Measurements from ENCODE around the gene TECPR2. TPM values are rescaled to one million over a fixed set of nuclear protein-coding genes. Genes with fewer than 3 reads are reported as not detected.
"Not testable (repeated sequence)": the region's sequence is repeated elsewhere in the genome, so short reads cannot be mapped to it uniquely, and the experiment has no call there.

TECPR2 gene
- total RNA-seq, 1 experiment from 2014 or later, result 9.3 TPM

GRCh38 chr14:102538602-102539543 lies 176.1 kb downstream of the TECPR2 start:
- H3K9me3 ChIP-seq, result no peaks in the 10 kb centered on the region
- ChIA-PET POLR2A (no interaction called here), CTCF (no interaction called here)
- no TSS peak for BruUV-seq (replicated peaks)
- no peaks in the 10 kb centered on the region for H3K27me3 Mint-ChIP-seq (ENCODE audit: insufficient read depth, unreplicated experiment)
- peaks cover under 1% of the 10 kb centered on the region for H3K4me1 Mint-ChIP-seq (ENCODE audit: low read depth, unreplicated experiment)
- intact Hi-C loops (cut with micrococcal nuclease; ENCODE audit: unreplicated experiment), result no loop called here
- H3K36me3 Mint-ChIP-seq (ENCODE audit: insufficient read depth, unreplicated experiment), result no peaks in the 10 kb centered on the region
- no peaks in the 10 kb centered on the region for H3K27me3 ChIP-seq (replicated peaks; ENCODE audit: control insufficient read depth, insufficient read depth, low read length)
- no peak for DNase-seq
- no peak overlapping the region for H3K4me3 ChIP-seq (ENCODE audit: low read depth, low read length)
- no peak overlapping the region for H3K27ac Mint-ChIP-seq (ENCODE audit: unreplicated experiment)
- no peak for TF ChIP-seq CTCF (IDR thresholded peaks at IDR 0.05; ENCODE audit: insufficient read depth in 1 of 2, low read depth in 1 of 2, low read length in 1 of 2, severe bottlenecking in 1 of 2, unreplicated experiment in 1 of 2)
- no peak overlapping the region for H3K4me3 Mint-ChIP-seq (ENCODE audit: unreplicated experiment)
- H3K36me3 ChIP-seq (ENCODE audit: control insufficient read depth, insufficient read depth, low read length), result no peaks in the 10 kb centered on the region
- no peaks in the 10 kb centered on the region for H3K9me3 Mint-ChIP-seq (ENCODE audit: unreplicated experiment)
- peaks cover 10% of the 10 kb centered on the region; the same call in 1 of the 2 replicates for H3K4me1 ChIP-seq

GRCh38 chr14:102539544-102540314 lies 177.0 kb downstream of the TECPR2 start:
- Mint-ChIP-seq H3K36me3 (ENCODE audit: insufficient read depth, unreplicated experiment) (no peaks in the 10 kb centered on the region), H3K4me3 (ENCODE audit: unreplicated experiment) (no peak overlapping the region), H3K4me1 (ENCODE audit: low read depth, unreplicated experiment) (peaks cover 6% of the 10 kb centered on the region), H3K27ac (ENCODE audit: unreplicated experiment) (no peak overlapping the region), H3K27me3 (ENCODE audit: insufficient read depth, unreplicated experiment) (no peaks in the 10 kb centered on the region), H3K9me3 (ENCODE audit: unreplicated experiment) (no peaks in the 10 kb centered on the region)
- ChIA-PET CTCF (no interaction called here), POLR2A (no interaction called here)
- intact Hi-C loops (cut with micrococcal nuclease; ENCODE audit: unreplicated experiment), result no loop called here
- no TSS peak for BruUV-seq (replicated peaks)
- Histone ChIP-seq H3K36me3 (ENCODE audit: control insufficient read depth, insufficient read depth, low read length) (no peaks in the 10 kb centered on the region), H3K4me1 (peaks cover 10% of the 10 kb centered on the region; the same call in 1 of the 2 replicates), H3K9me3 (no peaks in the 10 kb centered on the region), H3K4me3 (ENCODE audit: low read depth, low read length) (no peak overlapping the region), H3K27me3 (replicated peaks; ENCODE audit: control insufficient read depth, insufficient read depth, low read length) (no peaks in the 10 kb centered on the region)
- no peak for TF ChIP-seq CTCF (IDR thresholded peaks at IDR 0.05; ENCODE audit: insufficient read depth in 1 of 2, low read depth in 1 of 2, low read length in 1 of 2, severe bottlenecking in 1 of 2, unreplicated experiment in 1 of 2)
- DNase-seq, result no peak

GRCh38 chr14:102540315-102541028 lies 177.7 kb downstream of the TECPR2 start:
- Histone ChIP-seq H3K9me3 (no peaks in the 10 kb centered on the region), H3K36me3 (ENCODE audit: control insufficient read depth, insufficient read depth, low read length) (no peaks in the 10 kb centered on the region), H3K4me3 (ENCODE audit: low read depth, low read length) (no peak overlapping the region), H3K4me1 (peaks cover 18% of the 10 kb centered on the region), H3K27me3 (replicated peaks; ENCODE audit: control insufficient read depth, insufficient read depth, low read length) (no peaks in the 10 kb centered on the region)
- DNase-seq, result no peak
- H3K27ac Mint-ChIP-seq (ENCODE audit: unreplicated experiment), result no peak overlapping the region
- ChIA-PET CTCF (no interaction called here), POLR2A (interaction anchor here (0.7 kb wide), 1 partner anchor 224 kb away, joined by 10 read pairs; no protein-coding TSS in a partner anchor)
- no peaks in the 10 kb centered on the region for H3K36me3 Mint-ChIP-seq (ENCODE audit: insufficient read depth, unreplicated experiment)
- no TSS peak for BruUV-seq (replicated peaks)
- H3K4me3 Mint-ChIP-seq (ENCODE audit: unreplicated experiment), result no peak overlapping the region
- no peak for TF ChIP-seq CTCF (IDR thresholded peaks at IDR 0.05; ENCODE audit: insufficient read depth in 1 of 2, low read depth in 1 of 2, low read length in 1 of 2, severe bottlenecking in 1 of 2, unreplicated experiment in 1 of 2)
- peaks cover 6% of the 10 kb centered on the region for H3K4me1 Mint-ChIP-seq (ENCODE audit: low read depth, unreplicated experiment)
- H3K27me3 Mint-ChIP-seq (ENCODE audit: insufficient read depth, unreplicated experiment), result no peaks in the 10 kb centered on the region
- intact Hi-C loops (cut with micrococcal nuclease; ENCODE audit: unreplicated experiment), result no loop called here
- no peaks in the 10 kb centered on the region for H3K9me3 Mint-ChIP-seq (ENCODE audit: unreplicated experiment)

- H3K9me3 ChIP-seq; H3K27me3 ChIP-seq (replicated peaks; ENCODE audit: control insufficient read depth, insufficient read depth, low read length); H3K36me3 ChIP-seq (ENCODE audit: control insufficient read depth, insufficient read depth, low read length); BruUV-seq (replicated peaks); H3K4me1 Mint-ChIP-seq (ENCODE audit: low read depth, unreplicated experiment); intact Hi-C loops (cut with micrococcal nuclease; ENCODE audit: unreplicated experiment); DNase-seq; H3K4me3 Mint-ChIP-seq (ENCODE audit: unreplicated experiment); H3K4me3 ChIP-seq (ENCODE audit: low read depth, low read length); H3K27ac Mint-ChIP-seq (ENCODE audit: unreplicated experiment); H3K9me3 Mint-ChIP-seq (ENCODE audit: unreplicated experiment); H3K27me3 Mint-ChIP-seq (ENCODE audit: insufficient read depth, unreplicated experiment); H3K36me3 Mint-ChIP-seq (ENCODE audit: insufficient read depth, unreplicated experiment): not testable (repeated sequence)
- H3K4me1 ChIP-seq, result peaks cover 18% of the 10 kb centered on the region
- CTCF ChIA-PET, result interaction anchor here (1.1 kb wide), 1 partner anchor 16 kb away, joined by 4 read pairs; no protein-coding TSS in a partner anchor
- POLR2A ChIA-PET, result interaction anchor here (0.7 kb wide), 1 partner anchor 224 kb away, joined by 10 read pairs; no protein-coding TSS in a partner anchor
These were observed 178.3 kb downstream of the TECPR2 start for GRCh38 chr14:102541029-102541491.

All from Caco-2 (cell line).